Measurements from ENCODE around the gene TRAP1. TPM values are rescaled to one million over a fixed set of nuclear protein-coding genes. Genes with fewer than 3 reads are reported as not detected.

TRAP1 gene
- total RNA-seq, 1 experiment from 2014 or later, result 137 TPM

DNA sequence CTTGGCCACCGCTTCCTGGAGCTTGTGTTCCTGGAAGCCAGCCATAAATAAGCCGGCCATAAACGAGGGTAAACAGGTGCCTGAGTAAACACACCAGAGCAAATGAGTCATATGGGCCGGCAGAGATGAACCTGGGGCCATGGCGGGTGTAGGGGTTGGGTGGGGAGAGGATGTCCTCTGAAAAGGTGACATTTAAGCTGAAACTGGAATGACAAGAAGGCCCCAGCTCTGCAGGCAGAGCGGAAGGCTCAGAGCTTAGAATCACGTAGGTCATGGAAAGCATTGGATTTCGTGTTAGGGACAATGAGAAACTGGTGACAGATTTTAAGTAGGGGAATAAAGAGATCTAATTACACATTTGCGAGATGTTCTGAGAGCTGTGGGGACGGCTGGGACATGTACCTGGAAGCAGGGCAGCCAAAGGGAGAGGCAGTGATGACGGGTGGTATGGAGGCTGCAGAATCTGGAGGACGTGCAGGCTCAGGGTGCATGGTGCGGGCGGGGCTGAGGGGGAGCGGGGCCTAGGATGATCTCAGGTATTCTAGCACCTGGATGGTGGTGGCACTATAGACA lies 70.9 kb downstream of the TRAP1 start:
- intact Hi-C loops (cut with micrococcal nuclease; ENCODE audit: unreplicated experiment), result no loop called here

DNA sequence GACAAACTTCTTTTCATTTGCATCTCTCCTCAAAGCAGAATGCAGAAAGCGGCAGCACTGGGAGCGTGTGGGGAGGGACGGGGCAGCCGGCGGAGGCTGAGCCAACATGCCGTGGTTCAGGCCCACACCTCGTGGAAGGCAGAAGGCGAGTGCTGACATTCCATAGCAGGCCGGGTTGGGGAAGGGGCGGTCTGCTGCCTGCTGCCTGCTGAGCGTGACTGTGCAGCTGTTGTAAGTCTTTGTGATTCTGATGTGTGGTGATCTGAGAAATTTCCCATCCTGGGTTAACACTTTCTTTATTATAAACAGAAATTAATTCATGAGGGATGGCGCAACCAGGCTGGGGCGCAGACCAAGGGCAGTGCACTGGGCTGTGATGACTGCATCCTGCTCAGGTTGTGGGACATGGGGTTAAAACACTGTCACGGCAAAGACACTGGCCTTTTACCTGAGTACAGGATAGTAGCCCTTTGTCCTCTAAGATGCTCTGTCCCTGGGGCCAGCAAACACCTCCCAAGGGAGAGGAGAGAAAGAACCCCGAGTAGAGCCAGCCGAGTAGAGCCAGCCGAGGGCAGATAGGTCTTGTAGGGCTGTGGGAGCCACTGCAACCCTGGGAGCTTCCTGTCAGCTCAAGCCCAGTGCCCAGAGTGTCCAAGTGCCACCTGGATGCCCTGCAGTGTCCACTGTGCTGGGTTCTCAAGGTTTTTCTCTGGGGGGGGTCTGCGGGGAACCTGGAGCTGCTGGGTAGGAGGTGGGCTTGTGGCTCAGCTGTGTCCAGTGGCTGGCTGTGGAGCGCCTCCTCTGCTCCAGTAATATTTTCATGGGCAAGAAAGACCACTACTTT lies 71.6 kb downstream of the TRAP1 start:
- H3K4me1 ChIP-seq (ENCODE audit: control insufficient read depth, insufficient read depth, low read length), result peaks cover 24% of the 10 kb centered on the region
- peaks cover 2% of the 10 kb centered on the region; the same call in 1 of the 2 replicates for H3K36me3 ChIP-seq (ENCODE audit: control insufficient read depth, insufficient read depth, low read length)
- intact Hi-C loops (cut with micrococcal nuclease; ENCODE audit: unreplicated experiment) (no loop called here), in situ Hi-C loops (cut with HindIII; ENCODE audit: low pct_unique_long_range_greater_than_20kb, low sequenced_read_pairs) (no loop called here)
- peak overlapping the region; percentile 62 for H3K27ac ChIP-seq (ENCODE audit: low read length)
- no peaks in the 10 kb centered on the region for H3K27me3 ChIP-seq (ENCODE audit: control insufficient read depth, insufficient read depth, low read length)
- no peak for DNase-seq (ENCODE audit: low read depth, low spot score)
- CTCF ChIA-PET, result no interaction called here
- H3K9me3 ChIP-seq (ENCODE audit: control insufficient read depth, insufficient read depth, low read depth, low read length), result no peaks in the 10 kb centered on the region
- ATAC-seq, result peak; percentile 72
- POLR2A ChIA-PET, result no interaction called here
- TF ChIP-seq, protein P1, sequence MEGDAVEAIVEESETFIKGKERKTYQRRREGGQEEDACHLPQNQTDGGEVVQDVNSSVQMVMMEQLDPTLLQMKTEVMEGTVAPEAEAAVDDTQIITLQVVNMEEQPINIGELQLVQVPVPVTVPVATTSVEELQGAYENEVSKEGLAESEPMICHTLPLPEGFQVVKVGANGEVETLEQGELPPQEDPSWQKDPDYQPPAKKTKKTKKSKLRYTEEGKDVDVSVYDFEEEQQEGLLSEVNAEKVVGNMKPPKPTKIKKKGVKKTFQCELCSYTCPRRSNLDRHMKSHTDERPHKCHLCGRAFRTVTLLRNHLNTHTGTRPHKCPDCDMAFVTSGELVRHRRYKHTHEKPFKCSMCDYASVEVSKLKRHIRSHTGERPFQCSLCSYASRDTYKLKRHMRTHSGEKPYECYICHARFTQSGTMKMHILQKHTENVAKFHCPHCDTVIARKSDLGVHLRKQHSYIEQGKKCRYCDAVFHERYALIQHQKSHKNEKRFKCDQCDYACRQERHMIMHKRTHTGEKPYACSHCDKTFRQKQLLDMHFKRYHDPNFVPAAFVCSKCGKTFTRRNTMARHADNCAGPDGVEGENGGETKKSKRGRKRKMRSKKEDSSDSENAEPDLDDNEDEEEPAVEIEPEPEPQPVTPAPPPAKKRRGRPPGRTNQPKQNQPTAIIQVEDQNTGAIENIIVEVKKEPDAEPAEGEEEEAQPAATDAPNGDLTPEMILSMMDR (IDR thresholded peaks at IDR 0.05), result no peak
- TF ChIP-seq TCF7L2 (IDR thresholded peaks at IDR 0.05; ENCODE audit: low read depth, low read length) (no peak), POLR2AphosphoS5 (IDR thresholded peaks at IDR 0.05; ENCODE audit: low read depth, low read length) (no peak), SIN3A (IDR thresholded peaks at IDR 0.05; ENCODE audit: borderline replicate concordance, insufficient read depth, low read depth, low read length) (no peak)
- TF ChIP-seq, protein P2, sequence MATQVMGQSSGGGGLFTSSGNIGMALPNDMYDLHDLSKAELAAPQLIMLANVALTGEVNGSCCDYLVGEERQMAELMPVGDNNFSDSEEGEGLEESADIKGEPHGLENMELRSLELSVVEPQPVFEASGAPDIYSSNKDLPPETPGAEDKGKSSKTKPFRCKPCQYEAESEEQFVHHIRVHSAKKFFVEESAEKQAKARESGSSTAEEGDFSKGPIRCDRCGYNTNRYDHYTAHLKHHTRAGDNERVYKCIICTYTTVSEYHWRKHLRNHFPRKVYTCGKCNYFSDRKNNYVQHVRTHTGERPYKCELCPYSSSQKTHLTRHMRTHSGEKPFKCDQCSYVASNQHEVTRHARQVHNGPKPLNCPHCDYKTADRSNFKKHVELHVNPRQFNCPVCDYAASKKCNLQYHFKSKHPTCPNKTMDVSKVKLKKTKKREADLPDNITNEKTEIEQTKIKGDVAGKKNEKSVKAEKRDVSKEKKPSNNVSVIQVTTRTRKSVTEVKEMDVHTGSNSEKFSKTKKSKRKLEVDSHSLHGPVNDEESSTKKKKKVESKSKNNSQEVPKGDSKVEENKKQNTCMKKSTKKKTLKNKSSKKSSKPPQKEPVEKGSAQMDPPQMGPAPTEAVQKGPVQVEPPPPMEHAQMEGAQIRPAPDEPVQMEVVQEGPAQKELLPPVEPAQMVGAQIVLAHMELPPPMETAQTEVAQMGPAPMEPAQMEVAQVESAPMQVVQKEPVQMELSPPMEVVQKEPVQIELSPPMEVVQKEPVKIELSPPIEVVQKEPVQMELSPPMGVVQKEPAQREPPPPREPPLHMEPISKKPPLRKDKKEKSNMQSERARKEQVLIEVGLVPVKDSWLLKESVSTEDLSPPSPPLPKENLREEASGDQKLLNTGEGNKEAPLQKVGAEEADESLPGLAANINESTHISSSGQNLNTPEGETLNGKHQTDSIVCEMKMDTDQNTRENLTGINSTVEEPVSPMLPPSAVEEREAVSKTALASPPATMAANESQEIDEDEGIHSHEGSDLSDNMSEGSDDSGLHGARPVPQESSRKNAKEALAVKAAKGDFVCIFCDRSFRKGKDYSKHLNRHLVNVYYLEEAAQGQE (IDR thresholded peaks at IDR 0.05; ENCODE audit: insufficient read depth in 1 of 2, low read depth in 2 of 2, low read length in 1 of 2), result no peak
- no peak overlapping the region for H3K4me3 ChIP-seq (ENCODE audit: low read depth in 2 of 2, low read length in 2 of 2)
- BruUV-seq (replicated peaks), result no TSS peak

More for the DNA sequence above, 70.9 kb downstream of the TRAP1 start:
- DNase-seq (ENCODE audit: low read depth, low spot score), result no peak
- Histone ChIP-seq H3K4me3 (ENCODE audit: low read depth in 2 of 2, low read length in 2 of 2) (no peak overlapping the region), H3K9me3 (ENCODE audit: control insufficient read depth, insufficient read depth, low read depth, low read length) (no peaks in the 10 kb centered on the region), H3K36me3 (ENCODE audit: control insufficient read depth, insufficient read depth, low read length) (peaks cover 2% of the 10 kb centered on the region; the same call in 1 of the 2 replicates), H3K4me1 (ENCODE audit: control insufficient read depth, insufficient read depth, low read length) (peaks cover 24% of the 10 kb centered on the region), H3K27ac (ENCODE audit: low read length) (no peak overlapping the region), H3K27me3 (ENCODE audit: control insufficient read depth, insufficient read depth, low read length) (no peaks in the 10 kb centered on the region)
- in situ Hi-C loops (cut with HindIII; ENCODE audit: low pct_unique_long_range_greater_than_20kb, low sequenced_read_pairs), result no loop called here
- POLR2A ChIA-PET, result no interaction called here
- peak; percentile 78 for ATAC-seq
- CTCF ChIA-PET, result interaction anchor here (1.1 kb wide), 1 partner anchor 14 kb away, joined by 3 read pairs; no protein-coding TSS in a partner anchor
- no TSS peak for BruUV-seq (replicated peaks)
- TF ChIP-seq TCF7L2 (IDR thresholded peaks at IDR 0.05; ENCODE audit: low read depth, low read length) (no peak), POLR2AphosphoS5 (IDR thresholded peaks at IDR 0.05; ENCODE audit: low read depth, low read length) (peak; percentile 67; the same call in 1 of the 2 replicates), SIN3A (IDR thresholded peaks at IDR 0.05; ENCODE audit: borderline replicate concordance, insufficient read depth, low read depth, low read length) (no peak)
- TF ChIP-seq, protein P2 (IDR thresholded peaks at IDR 0.05; ENCODE audit: insufficient read depth in 1 of 2, low read depth in 2 of 2, low read length in 1 of 2), result no peak
- TF ChIP-seq, protein P1 (IDR thresholded peaks at IDR 0.05), result no peak

Measured in Panc1 (cell line).